Cardiac fibroblast (primary cell): Measurements from ENCODE around the gene ALK.

ENCODE experiments used
- DNase-seq, 2 donors: peaks; one replicate each; pipeline versions ENCODE4 v3.0.0 to v3.0.0-alpha.2; 2010; ENCODE audit warnings: low read depth in 2 of 2
- H3K4me3 ChIP-seq, 2 donors: replicated peaks in 1 of 2; 1 replicate in 1 of 2; 2 replicates in 1 of 2; pipeline ENCODE4 v1.5.1; 2011; ENCODE audit warnings: low read depth in 2 of 2, low read length in 2 of 2, mild to moderate bottlenecking in 2 of 2, moderate library complexity in 1 of 2
- CTCF ChIP-seq: IDR thresholded peaks from one replicate; pipeline ENCODE4 v1.5.1; 2011; ENCODE audit warnings: low read depth, mild to moderate bottlenecking, low read length, inconsistent platforms

The ALK gene

GRCh38 chr2:29659178-29659577, 262.2 kb downstream of the ALK start:
- no peak for TF ChIP-seq CTCF

GRCh38 chr2:29657674-29658073, 263.7 kb downstream of the ALK start:
- TF ChIP-seq CTCF, result no peak
- H3K4me3 ChIP-seq, result no peak overlapping the region
- no peak for DNase-seq

More at GRCh38 chr2:29659178-29659577, 262.2 kb downstream of the ALK start:
- H3K4me3 ChIP-seq, result no peak overlapping the region
- DNase-seq, result no peak

GRCh38 chr2:29655391-29656086, 265.8 kb downstream of the ALK start:
- H3K4me3 ChIP-seq, result no peak overlapping the region
- no peak for TF ChIP-seq CTCF
- peak in 1 of 2 donors; percentile 30 for DNase-seq

- TF ChIP-seq CTCF, result no peak
- H3K4me3 ChIP-seq, result no peak overlapping the region
- no peak for DNase-seq
These were observed 270.7 kb downstream of the ALK start for GRCh38 chr2:29650631-29651097.

- TF ChIP-seq CTCF, result peak; percentile 7
- no peak for DNase-seq
- no peak overlapping the region for H3K4me3 ChIP-seq
These were observed 276.4 kb downstream of the ALK start for GRCh38 chr2:29644949-29645348.

- TF ChIP-seq CTCF, result no peak
- no peak overlapping the region for H3K4me3 ChIP-seq
- DNase-seq, result no peak
These were observed 278.2 kb downstream of the ALK start for GRCh38 chr2:29643196-29643595.

- TF ChIP-seq CTCF, result no peak
- DNase-seq, result no peak
These were observed 281.0 kb downstream of the ALK start for GRCh38 chr2:29640360-29640759.

More at GRCh38 chr2:29640360-29640759, 281.0 kb downstream of the ALK start:
- H3K4me3 ChIP-seq, result no peak overlapping the region
